Astrocyte of the spinal cord (primary cell): ENCODE measurements around the gene GLP2R.

Source experiments
- DNase-seq: peaks from one replicate; pipeline ENCODE4 v3.0.0; 2011; ENCODE audit warnings: low read depth, low spot score
- H3K4me3 ChIP-seq: 2 replicates; pipeline ENCODE4 v1.5.1; 2011; ENCODE audit warnings: low read depth, mild to moderate bottlenecking, low read length, moderate library complexity
- in situ Hi-C: cut with HindIII; loops from 2 replicates; pipeline ENCODE4 v1.10.0; 2017; ENCODE audit warnings: low sequenced_read_pairs
- TF ChIP-seq, protein P1 (sequence below): IDR thresholded peaks from 2 replicates; pipeline ENCODE4 v1.5.1; 2012; ENCODE audit warnings: low read depth, mild to moderate bottlenecking, low read length, inconsistent platforms

The GLP2R gene

DNA sequence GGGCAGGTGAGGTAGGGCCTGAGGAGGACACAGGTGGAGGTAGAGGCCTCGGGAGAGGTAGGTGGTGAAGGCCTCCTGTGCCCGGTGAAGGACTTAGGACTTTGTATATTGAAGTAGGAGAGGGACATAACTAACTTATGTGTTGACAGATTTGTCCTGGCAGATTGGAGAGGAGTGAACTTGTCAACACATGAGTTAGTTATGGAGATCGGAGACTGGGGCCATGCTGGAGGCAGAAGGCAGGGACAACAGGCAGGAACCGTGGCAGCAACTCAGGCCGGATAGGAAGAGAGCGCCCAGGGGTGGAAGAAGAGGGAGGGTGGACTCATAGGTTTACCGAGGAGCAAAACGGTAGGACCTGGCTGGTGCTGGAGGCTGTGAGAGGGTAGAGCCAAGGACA, 18.4 kb downstream of the GLP2R start:
- no peak for DNase-seq
- H3K4me3 ChIP-seq = no peak overlapping the region
- in situ Hi-C loops = no loop called here
- TF ChIP-seq, protein P1, sequence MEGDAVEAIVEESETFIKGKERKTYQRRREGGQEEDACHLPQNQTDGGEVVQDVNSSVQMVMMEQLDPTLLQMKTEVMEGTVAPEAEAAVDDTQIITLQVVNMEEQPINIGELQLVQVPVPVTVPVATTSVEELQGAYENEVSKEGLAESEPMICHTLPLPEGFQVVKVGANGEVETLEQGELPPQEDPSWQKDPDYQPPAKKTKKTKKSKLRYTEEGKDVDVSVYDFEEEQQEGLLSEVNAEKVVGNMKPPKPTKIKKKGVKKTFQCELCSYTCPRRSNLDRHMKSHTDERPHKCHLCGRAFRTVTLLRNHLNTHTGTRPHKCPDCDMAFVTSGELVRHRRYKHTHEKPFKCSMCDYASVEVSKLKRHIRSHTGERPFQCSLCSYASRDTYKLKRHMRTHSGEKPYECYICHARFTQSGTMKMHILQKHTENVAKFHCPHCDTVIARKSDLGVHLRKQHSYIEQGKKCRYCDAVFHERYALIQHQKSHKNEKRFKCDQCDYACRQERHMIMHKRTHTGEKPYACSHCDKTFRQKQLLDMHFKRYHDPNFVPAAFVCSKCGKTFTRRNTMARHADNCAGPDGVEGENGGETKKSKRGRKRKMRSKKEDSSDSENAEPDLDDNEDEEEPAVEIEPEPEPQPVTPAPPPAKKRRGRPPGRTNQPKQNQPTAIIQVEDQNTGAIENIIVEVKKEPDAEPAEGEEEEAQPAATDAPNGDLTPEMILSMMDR = no peak

DNA sequence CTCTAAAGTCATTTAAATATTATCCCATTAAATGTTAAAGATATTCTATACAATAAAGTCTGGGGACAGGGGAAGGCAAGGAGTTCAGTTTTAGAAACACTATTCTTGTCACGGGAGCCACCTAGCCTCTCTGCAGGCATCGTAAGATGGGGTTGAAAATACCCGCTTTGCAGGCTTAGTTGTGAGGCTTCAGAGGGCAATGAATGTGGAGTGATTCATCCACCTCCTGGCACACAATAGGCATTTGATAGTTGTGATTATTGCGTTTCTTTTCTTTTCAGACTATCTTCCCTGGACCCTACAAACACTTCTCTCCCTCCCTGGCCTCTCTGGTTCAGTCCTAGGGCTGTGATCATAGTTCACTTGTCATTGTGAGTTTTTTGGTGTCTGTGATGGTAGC, 19.6 kb downstream of the GLP2R start:
- TF ChIP-seq, protein P1 = no peak
- DNase-seq = peak; percentile 18
- H3K4me3 ChIP-seq = no peak overlapping the region
- in situ Hi-C loops = no loop called here

DNA sequence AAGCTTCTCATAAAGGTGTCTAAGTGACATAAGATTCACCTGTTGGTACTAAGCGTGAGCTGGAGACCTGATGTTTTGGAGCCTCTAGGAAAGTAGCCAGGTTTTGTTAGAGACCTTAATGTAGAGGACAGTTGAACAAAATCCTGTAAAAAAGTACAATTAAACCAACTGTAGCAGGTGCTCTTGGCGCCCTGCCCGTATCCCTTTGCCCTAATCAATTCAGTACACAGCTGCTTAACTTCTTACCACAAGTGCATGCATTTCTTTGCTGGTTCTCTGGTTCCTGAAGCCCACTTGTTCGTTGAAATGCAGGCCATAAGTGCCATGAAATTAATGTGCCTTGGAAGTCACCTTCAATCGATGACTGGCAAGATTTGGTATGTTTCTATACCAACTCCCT, 24.4 kb downstream of the GLP2R start:
- TF ChIP-seq, protein P1 = no peak
- H3K4me3 ChIP-seq = no peak overlapping the region
- in situ Hi-C loops = no loop called here
- no peak for DNase-seq

DNA sequence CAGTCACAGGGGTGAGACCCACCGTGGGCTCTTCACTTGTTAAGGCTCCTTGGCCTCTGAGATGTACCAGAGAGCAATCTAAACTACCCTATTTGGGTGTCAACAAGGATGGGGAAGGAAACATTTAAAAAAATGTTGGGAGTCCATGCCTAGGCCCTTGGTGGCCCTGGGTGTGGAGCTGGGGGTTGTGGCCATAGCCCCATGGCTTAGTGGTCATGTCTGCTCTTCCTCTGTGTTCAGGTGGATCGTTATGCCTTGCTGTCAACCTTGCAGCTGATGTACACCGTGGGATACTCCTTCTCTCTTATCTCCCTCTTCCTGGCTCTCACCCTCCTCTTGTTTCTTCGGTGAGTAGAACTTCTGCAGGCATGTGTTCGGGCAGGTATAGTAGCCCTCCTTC, 28.5 kb downstream of the GLP2R start:
- DNase-seq = no peak
- no peak overlapping the region for H3K4me3 ChIP-seq
- TF ChIP-seq, protein P1 = no peak
- in situ Hi-C loops = no loop called here

DNA sequence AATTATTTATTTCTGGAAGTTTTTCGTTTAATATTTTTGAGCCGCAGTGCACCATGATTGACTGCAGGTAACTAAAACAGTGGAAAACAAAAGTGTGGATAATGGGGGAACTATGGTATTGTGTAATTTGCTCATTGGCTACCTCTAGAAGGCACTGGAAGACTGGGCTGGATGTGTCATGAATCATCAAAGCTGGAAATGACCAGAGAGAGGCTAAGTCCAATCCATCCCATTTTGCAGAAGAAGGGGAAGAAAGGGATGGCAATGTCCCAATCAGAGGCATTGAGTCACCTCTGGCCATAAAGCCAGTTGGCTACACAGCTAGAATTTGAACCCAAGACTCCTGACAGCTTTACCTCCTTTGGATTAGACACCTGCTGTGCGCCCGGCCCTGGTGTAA, 29.3 kb downstream of the GLP2R start:
- in situ Hi-C loops = no loop called here
- TF ChIP-seq, protein P1 = no peak
- no peak for DNase-seq
- H3K4me3 ChIP-seq = no peak overlapping the region

DNA sequence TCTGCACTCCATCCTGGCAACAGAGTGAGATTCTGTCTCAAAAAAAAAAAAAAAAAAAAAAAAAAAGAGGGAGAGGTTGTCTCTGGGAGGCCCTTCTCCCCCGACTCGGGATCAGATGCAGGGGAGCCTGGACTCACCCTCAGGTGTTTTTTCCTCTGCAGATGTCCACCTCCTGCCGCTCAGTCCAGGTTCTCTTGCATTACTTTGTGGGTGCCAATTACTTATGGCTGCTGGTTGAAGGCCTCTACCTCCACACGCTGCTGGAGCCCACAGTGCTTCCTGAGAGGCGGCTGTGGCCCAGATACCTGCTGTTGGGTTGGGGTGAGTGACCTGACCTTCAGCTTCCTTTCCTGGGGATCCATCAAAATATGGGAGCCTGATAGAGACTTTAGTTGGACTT, 34.1 kb downstream of the GLP2R start:
- TF ChIP-seq, protein P1 = no peak
- in situ Hi-C loops = no loop called here
- no peak overlapping the region for H3K4me3 ChIP-seq
- no peak for DNase-seq

DNA sequence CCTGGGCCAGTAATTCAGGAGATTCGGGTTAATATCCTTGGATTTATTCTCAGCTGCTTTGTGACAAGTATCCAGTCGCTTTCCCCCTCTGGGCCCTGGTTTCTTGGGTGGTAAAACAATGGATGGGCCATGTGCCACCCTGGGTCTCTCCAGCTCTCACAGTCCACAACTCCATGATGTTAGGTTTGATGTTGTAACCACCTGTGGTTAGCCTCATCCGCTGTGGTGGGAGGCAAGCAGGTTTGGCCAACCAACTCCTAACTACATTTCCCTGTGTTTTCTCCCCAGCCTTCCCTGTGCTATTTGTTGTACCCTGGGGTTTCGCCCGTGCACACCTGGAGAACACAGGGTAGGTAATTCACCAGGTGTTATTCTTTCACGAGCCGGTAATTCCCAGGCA, 35.1 kb downstream of the GLP2R start:
- TF ChIP-seq, protein P1 = no peak
- in situ Hi-C loops = no loop called here
- no peak for DNase-seq
- no peak overlapping the region for H3K4me3 ChIP-seq
